Stimulated activated CD4-positive, alpha-beta T cell treated with anti-CD3 and anti-CD28 coated beads, Interleukin-4, amount 100 ng/mL, for 1 hour (primary cell): ENCODE data around the gene KSR2.
"Not testable (repeated sequence)": the region's sequence is repeated elsewhere in the genome, so short reads cannot be mapped to it uniquely, and the experiment has no call there.

Experiments
- DNase-seq: peaks from one replicate; pipeline ENCODE4 v3.0.0-alpha.2; 2020

Gene KSR2

DNA sequence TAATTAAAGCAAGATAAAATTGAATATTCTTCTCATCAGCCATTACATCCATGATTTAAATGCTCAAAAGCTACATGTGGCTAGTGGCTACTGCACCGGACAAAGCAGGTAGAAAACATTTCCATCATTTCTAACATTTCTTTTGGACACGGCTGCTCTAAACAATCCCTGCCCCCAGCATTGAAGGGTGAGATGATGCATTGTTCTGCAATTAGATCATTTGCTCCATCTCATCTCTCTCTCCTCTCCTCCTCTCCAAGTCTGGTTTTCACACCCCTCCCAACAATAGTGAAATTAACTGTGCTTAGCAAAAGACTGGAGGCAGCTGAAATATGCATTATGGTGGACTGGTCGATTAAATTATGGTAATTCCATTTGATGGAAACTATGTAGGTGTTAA is 288.5 kb downstream of the KSR2 start:
- DNase-seq, result no peak

DNA sequence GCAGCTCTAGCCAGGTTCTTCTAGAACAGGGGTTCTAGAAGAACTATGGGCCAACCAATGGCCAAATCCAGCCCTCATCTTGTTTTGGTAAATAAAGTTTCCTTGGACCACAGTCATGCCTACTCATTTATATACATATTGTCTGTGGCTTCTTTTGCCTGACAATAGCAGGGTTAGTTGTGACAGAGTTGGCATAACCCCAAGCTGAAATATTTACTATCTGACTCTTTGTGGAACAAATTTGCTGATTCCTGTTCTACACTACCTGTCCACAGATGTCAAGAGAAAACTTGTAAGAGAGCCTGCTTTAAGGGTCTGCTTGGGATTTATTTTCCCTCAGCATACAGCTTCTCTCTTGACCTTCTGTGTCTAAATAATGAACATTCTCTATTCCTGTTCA is 289.0 kb downstream of the KSR2 start:
- no peak for DNase-seq

DNA sequence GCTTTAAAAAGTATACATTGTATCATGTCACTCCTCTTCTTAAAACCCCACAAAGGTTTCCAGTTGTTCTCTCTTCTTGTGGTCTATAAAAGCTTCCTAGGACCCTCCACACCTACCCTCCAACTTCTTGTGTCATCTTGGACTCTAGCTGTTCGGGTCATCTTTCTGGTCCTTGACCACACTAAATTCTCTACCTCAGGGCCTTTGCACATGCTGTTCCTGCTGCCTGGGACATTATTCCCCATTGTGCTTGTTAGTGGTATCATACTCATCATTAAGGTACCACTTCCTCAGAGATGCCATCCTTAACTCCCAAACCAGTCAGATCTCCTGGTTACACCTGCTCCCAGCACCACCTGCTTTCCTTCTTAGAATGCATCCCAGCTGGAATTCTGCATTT is 294.0 kb downstream of the KSR2 start:
- DNase-seq, result no peak

DNA sequence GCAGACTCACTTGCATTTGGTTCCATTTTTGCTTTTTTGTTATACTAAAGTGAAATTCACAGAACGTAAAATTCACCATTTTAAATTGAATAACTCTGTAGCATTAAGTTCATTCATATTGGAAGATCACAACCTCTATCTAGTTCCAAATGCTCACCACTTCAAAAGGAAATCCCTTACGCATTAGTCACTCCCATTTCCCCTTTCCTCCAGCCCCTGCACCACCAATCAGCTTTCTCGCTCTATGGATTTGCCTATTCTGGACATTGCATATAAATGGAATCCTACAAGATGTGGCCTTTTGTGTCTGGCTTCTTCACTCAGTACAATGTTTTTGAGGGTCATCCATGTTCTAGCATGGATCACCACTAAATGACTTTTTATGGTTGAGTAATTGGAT is 294.5 kb downstream of the KSR2 start:
- DNase-seq, result no peak

DNA sequence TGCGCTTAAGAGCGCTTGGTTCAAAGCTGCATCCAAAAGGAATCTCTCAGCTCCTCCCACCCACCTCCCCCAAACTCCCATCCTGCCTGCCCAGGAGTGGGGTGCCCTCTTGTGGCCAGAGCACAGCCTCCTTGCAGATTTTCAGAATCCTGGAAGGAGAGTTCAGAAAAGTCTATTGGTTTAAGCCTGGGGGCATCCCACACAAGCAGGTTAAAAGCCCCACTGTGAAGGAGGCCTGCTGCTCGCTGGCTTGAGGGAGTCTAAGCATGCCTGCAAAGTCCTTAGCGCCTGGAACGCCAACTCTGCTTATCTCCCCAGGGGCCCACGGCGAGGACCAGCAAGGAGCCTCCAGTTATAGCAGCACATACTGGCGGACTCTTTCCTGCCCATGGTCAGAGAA is 297.1 kb downstream of the KSR2 start:
- no peak for DNase-seq

DNA sequence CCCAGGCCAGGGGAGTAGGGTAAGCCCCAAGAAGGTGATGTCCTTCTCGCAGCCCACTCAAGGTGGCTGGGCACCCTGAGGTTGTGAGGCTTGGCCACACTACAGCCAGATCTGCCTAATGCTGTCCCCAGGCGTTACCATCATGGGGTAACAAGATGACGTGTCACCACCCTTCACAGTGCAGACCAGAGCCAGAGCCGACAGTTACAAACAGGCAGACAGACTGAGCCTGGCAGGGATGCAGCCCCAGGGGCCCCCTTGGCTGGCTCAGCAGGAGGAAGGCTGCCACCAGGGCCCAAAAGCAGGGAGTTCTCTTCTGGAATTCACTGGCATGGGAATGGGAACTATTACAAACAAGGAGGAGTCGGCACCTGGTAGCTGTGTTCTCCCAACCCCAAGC is 304.6 kb downstream of the KSR2 start:
- DNase-seq, result no peak

DNA sequence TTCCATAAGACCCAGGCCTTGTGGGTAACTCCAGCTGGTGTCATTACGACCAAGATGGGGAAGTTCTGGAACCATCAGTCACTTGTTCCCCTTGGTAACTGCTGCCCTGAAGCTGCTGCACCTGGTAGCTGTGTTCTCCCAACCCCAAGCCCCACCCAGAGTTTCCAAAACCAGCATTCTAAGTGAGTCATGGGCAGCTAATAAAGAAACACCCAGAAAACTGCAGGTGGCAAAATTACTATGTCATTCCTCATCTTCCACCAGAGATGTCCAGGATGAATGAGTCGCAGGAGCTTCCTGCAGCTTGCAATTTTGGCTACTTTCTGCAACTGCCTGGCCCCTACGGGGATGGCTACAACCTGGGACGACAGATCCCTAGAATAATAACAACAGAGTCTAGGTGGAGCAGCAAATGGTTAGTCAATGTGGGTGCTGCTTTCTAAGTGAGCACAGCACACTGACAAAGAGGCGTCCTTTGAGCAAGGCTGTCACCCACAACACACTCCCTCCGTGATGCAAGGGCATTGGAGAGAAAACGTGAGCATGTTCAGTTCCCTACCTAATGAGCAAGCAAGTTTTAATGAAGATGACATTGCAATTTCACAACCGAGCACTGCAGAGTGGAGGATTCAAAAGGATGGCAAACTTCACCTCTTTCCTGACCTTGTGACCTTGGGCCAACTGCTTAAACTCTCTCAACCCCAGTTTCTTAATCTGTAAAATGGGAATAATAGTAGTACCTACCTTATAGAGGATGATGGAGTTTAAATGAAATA is 306.0 kb downstream of the KSR2 start:
- DNase-seq, result no peak

DNA sequence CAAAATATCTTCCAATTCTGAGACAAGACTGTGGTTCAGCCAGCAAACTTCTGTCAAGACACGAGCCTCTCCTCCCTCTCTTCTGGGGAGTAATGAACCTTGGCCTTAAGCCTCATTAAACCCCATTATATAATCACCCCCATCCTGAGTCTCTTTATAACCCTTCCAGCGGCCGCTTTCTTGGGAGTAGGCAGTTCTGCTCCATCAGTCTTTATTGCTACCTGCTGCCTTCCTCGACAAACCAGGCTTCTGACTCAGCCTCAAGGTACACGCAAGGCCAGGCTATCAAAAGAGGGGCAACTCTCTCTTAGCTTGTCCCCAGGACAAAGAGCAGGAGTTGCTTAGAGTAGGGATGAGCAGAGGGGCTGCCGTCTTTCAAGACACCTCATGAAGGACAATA is 306.6 kb downstream of the KSR2 start:
- no peak for DNase-seq

DNA sequence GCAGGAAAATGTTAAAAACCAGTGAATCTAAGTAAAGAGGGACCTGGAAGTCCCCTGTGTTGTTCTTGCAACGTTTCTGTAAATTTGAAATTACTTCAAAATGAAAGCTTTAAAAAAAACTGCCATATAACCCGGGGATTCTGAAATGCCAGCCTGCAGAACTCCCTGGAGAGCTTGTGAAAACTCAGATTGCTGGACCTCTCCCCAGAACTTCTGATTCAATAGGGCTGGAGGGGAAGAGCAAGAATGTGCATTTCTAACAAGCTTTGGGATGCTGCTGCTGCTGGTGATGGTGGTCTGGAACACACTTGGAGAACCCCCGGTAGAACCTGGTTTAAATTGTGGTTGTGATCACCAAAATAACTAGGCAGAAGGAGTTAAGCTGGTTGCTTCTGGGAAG is 307.3 kb downstream of the KSR2 start:
- no peak for DNase-seq

DNA sequence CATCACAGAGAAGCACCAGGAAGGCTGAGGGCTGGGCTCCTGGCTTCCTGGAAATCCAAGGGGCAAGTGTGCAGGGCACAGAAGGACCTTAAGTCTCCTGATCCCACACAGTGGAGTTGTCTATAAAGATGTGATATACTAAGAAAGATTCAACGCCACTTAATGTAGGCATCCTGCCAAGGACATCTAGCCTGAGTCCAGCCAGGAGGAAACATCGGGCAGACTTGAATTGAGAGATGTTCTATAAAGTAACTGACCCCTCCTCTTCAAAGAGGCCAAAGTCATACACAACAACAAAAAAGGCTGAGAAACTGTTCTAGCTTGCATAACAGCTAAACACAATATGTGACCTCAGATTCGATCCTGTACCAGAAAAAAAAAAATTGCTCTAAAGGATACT is 307.9 kb downstream of the KSR2 start:
- DNase-seq, result no peak

DNA sequence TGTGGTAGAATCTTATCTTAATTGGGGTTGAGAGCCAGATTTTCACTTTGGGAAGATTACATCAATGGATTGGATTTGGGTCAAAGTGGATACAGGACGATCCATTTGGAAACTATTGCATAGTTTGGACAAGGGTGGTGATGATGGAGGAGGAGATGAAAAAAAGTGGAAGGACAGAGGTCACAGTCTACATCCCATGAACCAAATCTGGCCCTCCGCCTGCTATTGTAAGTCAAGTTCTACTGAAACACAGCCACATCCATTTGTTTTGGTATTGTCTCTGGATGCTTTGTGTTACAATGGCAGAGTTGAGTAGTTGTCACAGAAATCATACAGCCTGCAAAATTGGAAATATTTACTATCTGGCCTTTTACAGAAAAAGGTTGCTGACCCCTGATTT is 310.6 kb downstream of the KSR2 start:
- no peak for DNase-seq

DNA sequence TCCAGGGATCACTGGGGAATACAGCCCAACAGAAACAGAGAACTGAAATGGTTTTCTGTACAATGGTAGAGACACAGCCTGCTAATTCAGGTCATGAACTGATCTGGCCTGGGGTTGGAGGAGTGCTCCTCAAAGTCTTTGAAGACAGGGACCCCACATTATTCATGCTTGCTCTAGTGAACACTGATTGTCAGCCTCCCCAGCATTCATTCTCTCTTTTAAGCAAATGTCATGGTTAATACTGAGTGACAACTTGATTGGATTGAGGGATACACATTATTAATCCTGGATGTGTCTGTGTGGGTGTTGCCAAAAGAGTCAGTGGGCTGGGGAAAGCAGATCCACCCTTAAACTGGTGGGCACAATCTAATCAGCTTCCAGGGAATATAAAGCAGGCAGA is 319.0 kb downstream of the KSR2 start:
- DNase-seq, result no peak

DNA sequence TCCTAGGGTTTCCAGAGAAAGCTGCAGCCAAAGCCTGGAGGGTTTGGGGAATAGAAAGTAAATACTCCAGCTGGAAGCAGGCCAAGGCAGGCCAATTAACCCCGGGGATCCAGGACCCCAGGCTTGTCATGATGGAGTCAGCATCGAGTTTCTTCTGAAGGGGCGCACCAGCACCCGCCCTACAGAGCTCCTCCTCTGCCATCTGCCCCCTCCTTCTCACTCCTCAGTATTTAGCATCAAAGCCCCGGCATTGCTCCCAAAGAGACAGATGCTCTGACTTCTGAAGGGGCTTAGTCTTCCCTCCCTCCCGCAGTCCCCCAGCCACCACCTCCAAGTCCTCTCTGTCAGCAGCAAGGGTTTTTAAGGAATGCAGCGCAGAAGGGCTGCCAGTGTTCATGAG is 322.3 kb downstream of the KSR2 start:
- no peak for DNase-seq

DNA sequence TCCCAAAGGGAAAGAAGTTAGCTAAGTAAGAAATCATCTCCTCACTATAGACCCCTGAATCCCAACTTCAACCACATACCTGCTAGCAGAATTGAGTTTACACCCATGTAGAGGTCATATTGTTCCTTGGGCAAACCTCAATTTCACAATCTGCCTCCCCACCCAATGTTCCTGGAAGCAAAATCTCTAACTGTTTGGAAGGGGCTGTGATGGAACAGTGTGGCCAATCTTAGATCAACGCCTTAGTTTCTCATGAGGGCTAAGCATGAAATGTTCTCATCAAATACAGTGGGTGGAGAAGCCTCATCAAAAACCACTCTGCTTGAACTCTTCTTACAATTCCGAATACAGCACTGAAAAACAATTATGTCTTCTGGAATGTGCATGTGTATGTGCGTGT is 323.3 kb downstream of the KSR2 start:
- DNase-seq, result no peak

DNA sequence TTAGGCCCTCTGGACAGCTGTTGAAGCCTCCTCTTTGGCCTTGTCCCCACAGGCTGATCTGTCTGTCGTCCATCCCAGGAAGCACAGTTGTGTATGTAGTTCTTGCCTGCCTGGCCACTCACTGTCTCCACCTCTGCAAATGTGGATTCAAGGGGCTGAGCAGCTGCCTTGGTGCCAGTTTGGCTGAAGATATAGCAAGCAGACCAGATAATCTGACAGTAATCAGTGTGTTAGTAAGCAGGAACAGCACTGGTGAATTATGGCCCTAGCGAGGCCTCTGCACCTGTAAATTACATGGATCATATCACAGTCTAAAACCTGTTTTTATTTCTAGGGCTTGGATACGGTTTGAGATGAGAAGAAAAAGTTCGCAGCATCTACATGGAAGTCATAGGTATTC is 324.8 kb downstream of the KSR2 start:
- DNase-seq, result no peak

DNA sequence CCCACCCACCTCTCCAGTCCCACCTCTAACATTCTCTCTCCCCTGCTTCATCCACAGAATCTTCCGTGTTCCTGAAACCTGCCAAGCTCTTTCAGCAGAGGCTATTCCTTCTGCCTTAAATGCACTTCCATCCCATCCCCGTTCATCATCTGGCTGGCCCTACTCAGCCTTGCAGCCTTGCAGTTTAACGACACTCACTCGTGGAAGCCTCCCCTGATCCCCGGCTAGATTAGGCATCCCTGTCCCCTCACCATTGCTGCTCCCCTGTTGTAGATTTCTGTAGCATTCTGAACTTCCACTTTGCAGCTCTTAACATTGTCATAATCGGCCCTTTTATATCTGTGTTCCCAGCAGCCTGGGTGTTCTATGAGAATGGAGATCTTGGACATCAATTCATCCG is 326.9 kb downstream of the KSR2 start:
- no peak for DNase-seq

DNA sequence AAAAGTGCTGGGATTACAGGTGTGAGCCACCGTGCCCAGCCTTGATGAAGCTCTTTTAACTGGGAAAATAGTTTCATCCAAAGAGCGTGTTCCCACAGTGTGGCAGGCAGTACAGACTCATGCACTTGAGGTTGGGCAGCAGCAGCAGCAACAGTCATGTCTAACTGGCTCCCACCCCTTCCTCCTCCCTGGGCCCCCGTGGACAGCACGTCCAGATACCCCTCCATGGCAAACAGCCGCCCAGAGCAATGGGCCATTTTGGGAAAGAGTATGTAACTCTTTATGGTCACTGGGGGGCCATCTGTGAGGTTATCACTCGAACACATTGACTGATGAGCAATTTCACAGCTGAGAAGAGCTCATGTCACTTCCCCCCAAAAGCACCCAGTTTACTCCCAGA is 328.3 kb downstream of the KSR2 start:
- DNase-seq, result no peak

DNA sequence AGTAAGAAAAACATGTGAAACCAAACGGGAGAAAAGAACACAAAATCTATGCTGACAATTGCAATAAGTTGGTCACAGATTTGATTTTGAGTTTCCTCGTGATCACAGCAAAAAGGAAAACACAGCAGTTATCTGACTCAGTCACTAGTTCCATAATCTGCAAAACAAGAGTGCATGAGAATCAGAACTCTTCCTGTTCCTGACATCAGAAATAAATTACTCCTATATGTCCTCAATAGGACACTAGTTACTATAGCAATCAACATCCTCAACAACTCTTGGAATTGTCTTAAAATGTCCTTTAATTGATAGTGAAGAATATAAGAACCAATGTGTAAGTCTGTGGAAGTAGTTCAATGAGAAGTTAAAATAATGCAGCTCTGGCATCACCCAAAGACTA is 339.3 kb downstream of the KSR2 start:
- no peak for DNase-seq

DNA sequence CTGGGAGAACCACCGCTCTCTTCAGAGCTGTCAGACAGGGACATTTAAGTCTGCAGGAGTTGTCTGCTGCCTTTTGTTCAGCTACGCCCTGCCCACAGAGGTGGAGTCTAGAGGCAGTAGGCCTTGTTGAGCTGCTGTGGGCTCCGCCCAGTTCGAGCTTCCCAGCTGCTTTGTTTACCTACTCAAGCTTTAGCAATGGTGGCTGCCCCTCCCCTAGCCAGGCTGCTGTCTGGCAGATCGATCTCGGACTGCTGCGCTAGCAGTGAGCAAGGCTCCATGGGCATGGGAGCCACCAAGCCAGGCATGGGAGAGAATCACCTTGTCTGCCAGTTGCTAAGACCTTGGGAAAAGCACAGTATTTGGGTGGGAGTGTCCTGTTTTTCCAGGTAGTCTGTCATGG is 340.1 kb downstream of the KSR2 start:
- not testable (repeated sequence) for DNase-seq

DNA sequence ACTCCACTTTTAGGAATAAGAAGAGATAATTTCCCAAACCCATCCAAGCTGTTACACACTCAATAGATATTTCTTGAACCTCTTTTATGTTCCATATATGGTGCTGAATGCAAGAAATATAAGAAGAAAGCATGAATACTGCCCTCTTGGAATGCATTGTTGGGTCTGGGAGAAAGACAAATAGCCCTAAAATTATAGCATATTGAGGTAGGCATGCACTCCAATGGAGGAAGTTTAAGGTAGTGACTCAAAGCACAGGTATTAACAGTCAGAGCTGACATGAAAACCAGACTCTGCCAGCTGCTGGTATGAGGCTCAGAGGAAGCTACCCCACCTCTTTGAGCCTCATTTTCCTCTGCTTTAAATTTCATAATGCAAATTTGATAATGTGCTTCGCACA is 346.0 kb downstream of the KSR2 start:
- no peak for DNase-seq

DNA sequence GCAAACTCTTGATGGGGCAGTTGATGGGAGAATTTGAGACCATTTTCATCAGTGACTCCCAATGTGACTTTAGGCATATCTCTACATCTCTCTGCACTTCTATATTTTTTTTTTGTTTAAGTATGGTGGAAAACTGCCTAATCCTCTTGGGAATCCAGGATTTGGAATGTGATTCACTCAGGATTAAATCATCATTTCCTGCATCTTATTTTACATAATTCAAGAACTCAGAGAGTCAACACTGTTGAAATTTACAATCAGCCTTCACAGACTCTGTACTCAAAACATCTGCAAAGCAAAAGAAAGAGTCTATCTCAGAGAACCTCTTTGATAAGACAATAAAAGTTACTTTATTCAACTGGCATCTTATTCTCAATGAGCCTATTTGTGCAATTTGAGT is 346.7 kb downstream of the KSR2 start:
- DNase-seq, result no peak

DNA sequence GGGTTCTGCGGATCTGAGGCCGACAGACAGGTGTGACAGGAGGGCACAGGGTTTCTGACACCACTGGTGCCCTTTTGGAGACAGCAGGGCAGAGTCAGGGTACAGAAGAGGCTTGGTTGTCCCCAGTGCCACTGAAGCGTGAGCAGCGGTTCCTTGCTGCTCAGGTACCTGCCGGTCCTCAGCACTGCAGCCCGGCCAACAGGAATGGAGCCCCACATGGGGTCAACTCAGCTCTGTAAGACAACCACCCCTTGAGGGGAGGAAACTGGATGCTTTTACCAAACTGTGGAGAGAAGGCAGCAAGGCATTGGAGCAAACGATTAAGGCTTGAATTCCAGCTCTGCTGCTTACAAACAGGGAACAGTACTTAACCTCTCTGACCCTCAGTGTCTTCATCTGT is 361.0 kb downstream of the KSR2 start:
- no peak for DNase-seq

DNA sequence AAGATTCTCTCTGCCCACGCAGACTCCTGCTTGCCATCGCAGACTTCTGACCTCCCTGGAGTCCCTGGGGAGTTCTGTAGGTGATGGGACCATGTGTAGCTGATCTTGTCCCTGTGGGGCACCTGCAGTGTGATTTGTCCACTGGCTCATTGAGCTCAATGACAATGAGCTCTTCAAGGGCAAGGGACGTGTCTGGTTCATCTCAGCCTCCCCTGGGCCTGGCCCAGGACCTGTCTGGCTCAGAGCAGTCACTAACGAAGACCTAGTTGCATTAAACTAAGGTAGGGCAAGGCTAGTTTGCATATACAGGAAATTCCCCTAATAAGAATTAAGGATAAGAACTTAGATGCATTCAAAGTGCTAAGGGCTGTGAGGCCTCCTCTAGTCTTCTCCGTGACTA is 361.8 kb downstream of the KSR2 start:
- no peak for DNase-seq

DNA sequence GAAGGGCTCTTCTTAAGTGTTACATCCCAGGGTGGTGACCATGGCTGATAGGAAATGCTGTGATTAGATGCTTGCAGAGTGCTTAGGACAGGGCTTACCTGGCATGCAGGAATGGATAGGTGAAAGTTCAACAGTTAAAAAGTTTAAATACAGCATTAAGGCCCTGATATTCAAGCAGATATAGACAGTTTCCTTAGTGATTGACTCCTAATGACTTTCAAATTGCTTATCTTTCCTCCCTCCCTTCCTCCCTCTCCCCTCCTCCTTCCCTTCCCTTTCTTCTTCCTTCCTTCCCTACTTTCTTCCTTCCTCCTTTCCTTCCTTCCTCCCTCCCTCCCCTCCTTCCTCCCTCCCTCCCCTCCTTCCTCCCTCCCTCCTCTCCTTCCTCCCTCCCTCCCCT is 362.8 kb downstream of the KSR2 start:
- no peak for DNase-seq

DNA sequence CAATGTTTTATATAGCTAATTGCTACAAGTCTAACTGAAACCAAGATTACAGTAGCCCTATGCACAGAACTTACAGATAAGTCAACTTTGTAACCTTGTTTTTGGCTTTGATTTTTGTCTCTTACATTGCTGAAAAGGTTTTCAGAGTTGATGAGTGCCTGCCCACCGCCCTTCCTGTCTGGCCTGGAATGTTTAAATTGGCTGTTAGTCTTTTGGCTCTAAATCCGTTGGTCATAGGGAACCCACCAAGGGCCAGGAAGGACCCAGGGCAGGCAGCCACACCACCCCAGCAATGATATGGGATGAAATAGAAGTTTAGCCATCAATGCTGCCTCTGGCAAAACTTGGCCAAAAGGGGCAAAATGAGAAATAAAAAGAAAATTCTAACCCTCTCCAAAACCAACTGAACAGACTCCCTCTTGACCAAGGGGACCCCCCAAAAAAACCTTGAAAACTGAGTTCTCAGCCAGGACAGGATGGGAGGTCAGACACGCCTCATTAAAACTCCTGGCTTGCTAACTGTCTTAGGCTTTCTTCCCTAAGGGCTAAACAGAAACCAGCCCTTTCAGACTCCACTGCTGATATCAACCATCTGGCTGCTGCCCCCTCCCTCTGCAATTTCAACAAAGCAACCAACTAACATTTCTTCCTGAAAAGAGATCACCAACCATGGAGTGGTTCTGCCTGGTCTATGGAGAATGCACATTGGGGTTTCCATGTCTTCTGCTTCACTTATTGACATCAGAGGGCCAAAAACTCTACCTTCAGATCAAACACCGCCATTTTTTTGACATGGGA is 365.3 kb downstream of the KSR2 start:
- no peak for DNase-seq
